GM10248 (cell line): ENCODE measurements around the gene STAT4.
"Not testable (repeated sequence)": the region's sequence is repeated elsewhere in the genome, so short reads cannot be mapped to it uniquely, and the experiment has no call there.

Source experiments
- CTCF ChIA-PET: fragments of 300-600 bp; sonication (Branson Sonifier 250); formaldehyde crosslinking; extraction: SDS; loops from one replicate; lab custom pipeline; 2021; ENCODE audit warnings: antibody characterized with exemption; lab: Yijun Ruan, JAX
- POLR2A ChIA-PET: fragments of 350-650 bp; sonication (Branson Sonifier 250); formaldehyde crosslinking; extraction: SDS; loops from one replicate; lab custom pipeline; 2020; ENCODE audit warnings: antibody characterized with exemption; lab: Yijun Ruan, JAX
- DNase-seq: peaks from one replicate; pipeline ENCODE4 v3.0.0; 2012; ENCODE audit errors: extremely low spot score
- CTCF ChIP-seq: IDR thresholded peaks from 2 replicates; pipeline ENCODE4 v1.5.1; 2012; ENCODE audit warnings: mild to moderate bottlenecking, low read depth; ENCODE audit errors: extremely low read depth, missing control alignments, control extremely low read depth

The STAT4 gene

DNA sequence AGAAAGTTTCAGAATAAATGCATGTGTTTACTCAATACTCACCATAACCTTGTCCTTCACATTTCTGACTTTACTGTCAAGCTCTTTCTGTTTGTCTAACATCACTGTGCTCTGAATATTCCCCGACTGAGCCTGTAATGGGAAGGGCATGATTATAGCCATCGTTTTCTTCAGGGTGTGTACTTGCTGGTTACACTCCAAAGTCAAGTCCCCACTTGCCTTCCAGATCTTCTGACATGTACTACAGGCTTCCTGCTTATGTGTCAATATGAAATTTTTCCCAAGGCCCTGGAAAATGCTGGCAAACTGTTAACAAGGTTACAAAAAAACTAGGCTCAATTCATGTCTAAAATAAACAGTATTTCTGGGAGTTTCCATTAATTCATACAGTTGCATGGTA, 149.8 kb downstream of the STAT4 start:
- no peak for DNase-seq
- ChIA-PET CTCF (interaction anchor here (0.8 to 1.5 kb wide), 3 partner anchors 8 to 40 kb away, joined by 3 read pairs; no protein-coding TSS in a partner anchor), POLR2A (no interaction called here)
- TF ChIP-seq CTCF = no peak

DNA sequence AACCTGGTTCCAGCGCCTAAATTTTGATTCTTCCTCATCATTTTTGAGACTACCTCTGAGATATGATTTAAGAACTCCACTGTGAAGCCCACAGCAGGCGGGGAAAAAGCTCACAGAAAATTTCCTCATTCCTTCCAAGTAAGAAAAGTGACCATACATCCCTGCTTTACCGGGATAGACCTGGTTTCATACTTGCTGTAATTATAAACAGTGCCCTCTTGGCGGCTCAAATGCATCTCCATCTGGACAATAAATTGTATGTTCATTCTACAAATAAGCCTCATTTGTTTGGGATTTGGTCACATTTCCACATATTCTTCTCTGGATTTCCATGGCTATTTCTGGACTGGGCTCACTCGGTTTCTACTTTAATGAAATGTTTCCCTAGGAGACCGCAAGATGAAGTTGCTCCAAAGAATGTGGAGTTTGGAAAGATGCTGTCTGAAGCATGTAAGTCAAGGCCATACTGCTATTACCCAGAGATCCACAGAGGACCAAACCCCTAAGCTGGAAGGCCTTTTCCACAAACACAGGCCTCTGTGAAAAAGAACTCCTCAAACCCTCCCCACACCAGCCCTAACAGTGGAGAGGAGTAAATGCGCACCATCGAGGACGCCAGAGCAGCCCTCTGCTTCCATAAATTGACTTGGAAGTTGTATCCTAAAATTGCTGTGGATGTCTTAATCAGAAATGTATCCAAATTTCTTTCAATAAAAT, 150.7 kb downstream of the STAT4 start:
- ChIA-PET CTCF (interaction anchor here (0.8 to 1.5 kb wide), 3 partner anchors 8 to 39 kb away, joined by 3 read pairs; no protein-coding TSS in a partner anchor), POLR2A (interaction anchor here (0.5 kb wide), 1 partner anchor 24 kb away, joined by 3 read pairs; no protein-coding TSS in a partner anchor)
- no peak for TF ChIP-seq CTCF
- DNase-seq = no peak

- POLR2A ChIA-PET = no interaction called here
- DNase-seq = no peak
- CTCF ChIA-PET = no interaction called here
- TF ChIP-seq CTCF = no peak
Observed at GRCh38 chr2:190999058-190999457, 151.7 kb downstream of the STAT4 start.

DNA sequence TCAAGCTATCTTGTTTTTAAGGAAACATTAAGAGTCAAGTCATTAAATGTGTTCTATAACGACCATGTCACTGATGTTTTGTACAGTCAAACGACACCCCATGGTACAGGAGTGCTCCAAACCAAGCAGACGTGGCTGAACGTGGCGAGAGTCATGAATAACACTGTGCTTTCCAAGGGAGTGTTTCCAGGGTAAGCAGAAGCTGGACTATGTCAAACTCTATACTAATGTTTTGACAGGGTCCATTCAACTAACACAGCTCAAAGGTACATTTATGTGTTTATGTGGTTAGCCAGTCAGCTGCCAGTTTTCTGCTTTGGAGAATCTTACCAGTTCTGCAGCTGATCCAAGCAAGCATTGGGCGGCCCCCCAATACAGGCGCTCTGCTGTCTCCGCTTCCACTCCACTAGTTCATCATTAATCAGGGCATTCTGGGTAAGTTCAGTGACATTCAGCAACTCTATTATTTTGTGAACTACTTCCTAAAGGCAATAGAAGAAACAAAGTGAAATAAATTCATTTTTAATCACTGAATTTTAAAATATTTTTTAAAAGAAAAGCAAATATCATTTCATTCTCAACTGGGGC, 153.2 kb downstream of the STAT4 start:
- CTCF ChIA-PET = interaction anchor here (0.9 to 1.5 kb wide), 5 partner anchors 10 to 34 kb away, joined by 3 to 5 read pairs (median 4); partner anchors contain the start of gene STAT1
- no peak for TF ChIP-seq CTCF
- DNase-seq = no peak
- POLR2A ChIA-PET = no interaction called here

- ChIA-PET CTCF (interaction anchor here (1.1 to 1.5 kb wide), 4 partner anchors 9 to 34 kb away, joined by 3 to 5 read pairs (median 4); no protein-coding TSS in a partner anchor), POLR2A (no interaction called here)
- no peak for TF ChIP-seq CTCF
- DNase-seq = no peak
Observed at GRCh38 chr2:190996947-190997346, 153.8 kb downstream of the STAT4 start.

DNA sequence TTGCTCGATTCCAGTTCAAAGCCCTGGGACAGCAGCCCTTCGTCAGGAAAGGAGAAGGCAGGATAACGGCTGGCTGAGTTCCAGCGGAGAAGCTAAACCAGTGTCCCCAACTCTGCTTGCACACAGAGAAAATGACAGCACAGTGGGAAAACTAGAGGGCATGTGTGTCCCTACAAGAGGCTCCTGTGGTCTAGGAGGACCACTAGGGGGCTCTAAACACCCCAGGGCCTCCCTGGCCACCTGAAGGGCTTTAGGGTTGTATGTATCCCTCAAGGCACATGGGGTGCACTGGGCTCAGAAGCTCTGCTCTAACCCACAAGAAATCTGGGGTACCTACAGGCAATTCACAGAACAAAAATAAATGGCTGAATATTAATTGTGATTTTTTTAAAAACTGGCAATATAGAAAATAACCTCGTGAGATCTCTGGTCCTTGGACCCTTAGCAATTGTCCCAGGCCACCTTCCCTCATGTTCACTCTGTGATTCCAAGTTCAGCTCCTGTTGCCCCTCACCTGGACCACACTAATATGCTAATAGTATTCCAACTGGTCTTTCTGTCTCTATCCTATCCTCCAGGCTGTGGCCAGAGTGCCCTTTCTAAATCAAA, 154.4 kb downstream of the STAT4 start:
- ChIA-PET CTCF (interaction anchor here (1.1 to 1.4 kb wide), 2 partner anchors 9 to 33 kb away, joined by 3 to 5 read pairs; no protein-coding TSS in a partner anchor), POLR2A (no interaction called here)
- TF ChIP-seq CTCF = peak; percentile 34
- DNase-seq = no peak

GRCh38 chr2:190995315-190995714, 155.5 kb downstream of the STAT4 start:
- POLR2A ChIA-PET = interaction anchor here (1.0 kb wide), 1 partner anchor 17 kb away, joined by 3 read pairs; no protein-coding TSS in a partner anchor
- CTCF ChIA-PET, DNase-seq: not testable (repeated sequence)
